ENCODE results near the gene VASN. TPM values are rescaled to one million over a fixed set of nuclear protein-coding genes. Genes with fewer than 3 reads are reported as not detected.
A peak's percentile ranks its signal among the peaks of the same experiment; 100 is the strongest.

VASN gene
- total RNA-seq, 1 donor from 2014 or later = 38.4 TPM

DNA sequence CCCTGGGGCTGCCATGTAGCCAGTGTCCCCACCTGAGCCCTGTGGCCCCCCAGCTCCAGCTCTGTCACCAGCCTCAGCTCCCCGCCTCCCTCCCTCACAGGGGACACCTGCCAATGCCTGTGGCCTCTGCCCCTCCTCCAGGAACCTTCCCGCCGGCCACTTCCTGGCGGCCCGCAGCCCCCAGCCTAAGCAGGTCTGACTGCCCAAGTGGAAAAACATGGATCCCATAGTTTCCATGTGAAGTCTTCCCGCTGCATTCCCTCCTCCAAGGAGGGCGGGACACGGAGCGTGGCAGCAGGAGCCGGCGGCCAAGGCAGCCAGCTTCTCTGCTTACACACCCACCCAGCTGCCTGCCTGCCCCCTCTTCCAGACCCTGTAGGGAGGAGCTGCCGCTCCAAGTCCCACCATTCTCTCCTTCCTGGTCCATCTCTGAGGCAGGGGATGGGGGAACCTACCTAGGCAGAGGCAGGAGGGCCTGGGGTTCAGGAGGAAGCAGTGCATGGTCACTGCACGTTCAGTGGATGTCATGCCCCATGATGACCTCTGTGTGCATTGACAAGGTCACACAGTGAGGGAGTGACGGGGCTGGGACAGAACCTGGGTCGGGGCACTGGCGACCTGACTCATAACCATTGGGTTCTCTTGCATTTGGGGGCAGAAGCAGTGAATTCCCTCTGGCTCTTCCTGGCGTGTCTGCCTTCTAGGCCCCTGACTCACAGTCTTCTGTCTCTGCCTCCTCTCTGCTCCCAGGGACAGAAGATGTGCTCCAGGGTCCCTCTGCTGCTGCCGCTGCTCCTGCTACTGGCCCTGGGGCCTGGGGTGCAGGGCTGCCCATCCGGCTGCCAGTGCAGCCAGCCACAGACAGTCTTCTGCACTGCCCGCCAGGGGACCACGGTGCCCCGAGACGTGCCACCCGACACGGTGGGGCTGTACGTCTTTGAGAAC is 8.7 kb downstream of the VASN start:
- ATAC-seq (no peak), DNase-seq (ENCODE audit: low spot score) (no peak)
- intact Hi-C loops (cut with DNase I) = no loop called here

DNA sequence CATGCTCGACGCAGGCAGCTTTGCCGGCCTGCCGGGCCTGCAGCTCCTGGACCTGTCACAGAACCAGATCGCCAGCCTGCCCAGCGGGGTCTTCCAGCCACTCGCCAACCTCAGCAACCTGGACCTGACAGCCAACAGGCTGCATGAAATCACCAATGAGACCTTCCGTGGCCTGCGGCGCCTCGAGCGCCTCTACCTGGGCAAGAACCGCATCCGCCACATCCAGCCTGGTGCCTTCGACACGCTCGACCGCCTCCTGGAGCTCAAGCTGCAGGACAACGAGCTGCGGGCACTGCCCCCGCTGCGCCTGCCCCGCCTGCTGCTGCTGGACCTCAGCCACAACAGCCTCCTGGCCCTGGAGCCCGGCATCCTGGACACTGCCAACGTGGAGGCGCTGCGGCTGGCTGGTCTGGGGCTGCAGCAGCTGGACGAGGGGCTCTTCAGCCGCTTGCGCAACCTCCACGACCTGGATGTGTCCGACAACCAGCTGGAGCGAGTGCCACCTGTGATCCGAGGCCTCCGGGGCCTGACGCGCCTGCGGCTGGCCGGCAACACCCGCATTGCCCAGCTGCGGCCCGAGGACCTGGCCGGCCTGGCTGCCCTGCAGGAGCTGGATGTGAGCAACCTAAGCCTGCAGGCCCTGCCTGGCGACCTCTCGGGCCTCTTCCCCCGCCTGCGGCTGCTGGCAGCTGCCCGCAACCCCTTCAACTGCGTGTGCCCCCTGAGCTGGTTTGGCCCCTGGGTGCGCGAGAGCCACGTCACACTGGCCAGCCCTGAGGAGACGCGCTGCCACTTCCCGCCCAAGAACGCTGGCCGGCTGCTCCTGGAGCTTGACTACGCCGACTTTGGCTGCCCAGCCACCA is 9.7 kb downstream of the VASN start:
- DNase-seq (ENCODE audit: low spot score) (no peak), ATAC-seq (no peak)
- intact Hi-C loops (cut with DNase I) = no loop called here

DNA sequence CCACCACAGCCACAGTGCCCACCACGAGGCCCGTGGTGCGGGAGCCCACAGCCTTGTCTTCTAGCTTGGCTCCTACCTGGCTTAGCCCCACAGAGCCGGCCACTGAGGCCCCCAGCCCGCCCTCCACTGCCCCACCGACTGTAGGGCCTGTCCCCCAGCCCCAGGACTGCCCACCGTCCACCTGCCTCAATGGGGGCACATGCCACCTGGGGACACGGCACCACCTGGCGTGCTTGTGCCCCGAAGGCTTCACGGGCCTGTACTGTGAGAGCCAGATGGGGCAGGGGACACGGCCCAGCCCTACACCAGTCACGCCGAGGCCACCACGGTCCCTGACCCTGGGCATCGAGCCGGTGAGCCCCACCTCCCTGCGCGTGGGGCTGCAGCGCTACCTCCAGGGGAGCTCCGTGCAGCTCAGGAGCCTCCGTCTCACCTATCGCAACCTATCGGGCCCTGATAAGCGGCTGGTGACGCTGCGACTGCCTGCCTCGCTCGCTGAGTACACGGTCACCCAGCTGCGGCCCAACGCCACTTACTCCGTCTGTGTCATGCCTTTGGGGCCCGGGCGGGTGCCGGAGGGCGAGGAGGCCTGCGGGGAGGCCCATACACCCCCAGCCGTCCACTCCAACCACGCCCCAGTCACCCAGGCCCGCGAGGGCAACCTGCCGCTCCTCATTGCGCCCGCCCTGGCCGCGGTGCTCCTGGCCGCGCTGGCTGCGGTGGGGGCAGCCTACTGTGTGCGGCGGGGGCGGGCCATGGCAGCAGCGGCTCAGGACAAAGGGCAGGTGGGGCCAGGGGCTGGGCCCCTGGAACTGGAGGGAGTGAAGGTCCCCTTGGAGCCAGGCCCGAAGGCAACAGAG is 10.5 kb downstream of the VASN start:
- ATAC-seq = no peak
- DNase-seq (ENCODE audit: low spot score) = no peak
- intact Hi-C loops (cut with DNase I) = no loop called here

DNA sequence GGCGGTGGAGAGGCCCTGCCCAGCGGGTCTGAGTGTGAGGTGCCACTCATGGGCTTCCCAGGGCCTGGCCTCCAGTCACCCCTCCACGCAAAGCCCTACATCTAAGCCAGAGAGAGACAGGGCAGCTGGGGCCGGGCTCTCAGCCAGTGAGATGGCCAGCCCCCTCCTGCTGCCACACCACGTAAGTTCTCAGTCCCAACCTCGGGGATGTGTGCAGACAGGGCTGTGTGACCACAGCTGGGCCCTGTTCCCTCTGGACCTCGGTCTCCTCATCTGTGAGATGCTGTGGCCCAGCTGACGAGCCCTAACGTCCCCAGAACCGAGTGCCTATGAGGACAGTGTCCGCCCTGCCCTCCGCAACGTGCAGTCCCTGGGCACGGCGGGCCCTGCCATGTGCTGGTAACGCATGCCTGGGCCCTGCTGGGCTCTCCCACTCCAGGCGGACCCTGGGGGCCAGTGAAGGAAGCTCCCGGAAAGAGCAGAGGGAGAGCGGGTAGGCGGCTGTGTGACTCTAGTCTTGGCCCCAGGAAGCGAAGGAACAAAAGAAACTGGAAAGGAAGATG is 11.2 kb downstream of the VASN start:
- ATAC-seq (no peak), DNase-seq (ENCODE audit: low spot score) (no peak)
- intact Hi-C loops (cut with DNase I) = no loop called here

DNA sequence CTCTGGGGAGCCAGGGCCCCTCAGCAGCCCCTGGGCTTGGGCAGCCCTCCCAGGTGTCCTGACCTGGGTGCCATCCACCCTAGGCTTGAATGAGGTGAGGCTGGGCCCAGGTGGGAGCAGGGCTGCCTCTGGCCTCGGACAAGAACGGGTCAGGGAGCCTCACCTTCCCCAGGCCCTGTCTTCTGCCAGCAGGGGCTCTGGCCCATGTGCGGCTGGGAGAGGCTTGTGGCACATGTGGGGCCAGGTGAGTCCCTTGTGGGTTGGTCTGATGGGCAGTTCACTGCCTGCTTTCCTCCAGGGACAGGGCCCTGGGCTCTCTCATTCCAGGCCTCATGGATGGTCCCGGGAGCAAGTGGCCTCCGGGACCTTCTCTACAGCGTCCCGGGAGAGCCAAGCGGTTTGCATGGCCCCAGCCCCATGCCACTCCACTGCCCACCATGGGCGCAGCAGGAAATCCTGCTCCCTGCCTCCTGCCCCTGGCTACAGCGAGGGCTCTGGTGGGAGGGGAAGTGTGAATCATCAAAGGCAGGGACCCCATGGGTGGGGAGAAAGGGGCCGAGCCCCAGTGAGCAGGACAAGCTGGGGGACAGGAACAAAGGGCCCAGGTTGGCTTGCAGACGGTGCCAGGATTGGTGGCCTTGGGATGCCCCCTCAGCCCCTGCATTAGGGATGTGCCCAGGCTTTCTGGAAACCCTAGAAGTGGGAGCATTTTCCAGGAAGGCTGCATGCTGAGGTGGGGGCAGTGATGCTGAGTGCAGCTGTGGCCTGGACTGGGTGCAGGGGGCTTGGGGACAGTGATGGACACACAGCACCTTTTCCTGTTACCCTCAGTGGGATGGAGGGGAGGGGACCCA is 12.2 kb downstream of the VASN start:
- ATAC-seq (no peak), DNase-seq (ENCODE audit: low spot score) (no peak)
- intact Hi-C loops (cut with DNase I) = no loop called here

DNA sequence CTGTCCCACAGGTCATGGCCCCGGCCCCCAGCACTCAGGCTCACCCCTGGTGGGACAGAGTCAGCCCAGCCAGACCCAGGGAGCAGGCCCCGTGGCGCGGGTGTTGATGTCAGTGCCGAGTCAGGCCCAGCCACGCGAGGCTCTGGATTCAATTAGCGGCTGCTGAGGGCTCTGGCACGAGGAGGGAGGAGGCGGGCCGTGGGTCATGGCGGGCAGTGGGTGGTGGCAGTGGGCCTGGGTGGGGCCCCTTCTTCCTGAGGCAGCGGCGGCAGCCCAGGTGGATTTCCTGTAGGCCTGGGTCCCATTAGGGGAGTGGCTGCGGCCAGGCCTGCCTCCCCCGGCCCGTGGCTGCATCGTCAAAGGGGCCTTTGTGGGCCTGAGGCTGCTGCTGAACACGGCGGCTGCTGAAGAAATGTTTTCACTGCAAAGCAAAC is 12.9 kb downstream of the VASN start:
- intact Hi-C loops (cut with DNase I) = no loop called here
- DNase-seq (ENCODE audit: low spot score) = peak; percentile 86
- ATAC-seq = peak; percentile 77

DNA sequence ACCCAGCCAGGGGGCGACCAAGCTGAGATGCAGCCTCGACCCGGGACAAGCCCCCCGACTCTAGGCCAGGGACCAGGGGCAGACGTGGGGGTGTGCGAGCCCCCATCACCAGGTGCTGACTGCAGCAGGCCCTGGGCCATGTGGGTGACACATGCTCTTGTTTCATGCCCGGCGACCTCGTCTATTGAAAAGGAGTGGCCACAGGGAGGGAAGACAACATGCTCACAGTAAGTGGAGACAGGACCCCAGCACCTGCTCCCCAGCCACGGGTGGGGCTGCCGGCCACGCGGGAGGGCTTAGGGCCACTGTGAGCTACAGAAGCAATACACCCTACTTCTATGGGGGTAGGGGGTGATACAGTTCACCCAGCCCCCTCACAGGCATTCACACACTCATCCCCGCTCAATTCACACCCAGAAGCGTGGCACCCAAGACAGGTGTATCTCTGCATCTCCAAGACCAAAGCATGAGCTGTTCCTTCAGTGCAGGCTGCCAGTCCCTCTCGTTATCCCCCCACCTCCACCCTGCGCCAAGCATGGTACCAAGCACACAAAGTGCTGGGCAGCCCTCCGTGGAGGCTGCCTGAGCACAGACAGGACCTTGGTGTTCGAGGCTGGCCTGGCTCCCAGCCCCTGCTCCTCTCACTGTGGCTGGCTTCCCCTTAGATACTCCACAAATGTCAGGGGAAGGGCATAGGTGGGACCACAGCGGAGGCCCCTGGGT is 13.6 kb downstream of the VASN start:
- DNase-seq (ENCODE audit: low spot score) (no peak), ATAC-seq (peak; percentile 1)
- intact Hi-C loops (cut with DNase I) = no loop called here

DNA sequence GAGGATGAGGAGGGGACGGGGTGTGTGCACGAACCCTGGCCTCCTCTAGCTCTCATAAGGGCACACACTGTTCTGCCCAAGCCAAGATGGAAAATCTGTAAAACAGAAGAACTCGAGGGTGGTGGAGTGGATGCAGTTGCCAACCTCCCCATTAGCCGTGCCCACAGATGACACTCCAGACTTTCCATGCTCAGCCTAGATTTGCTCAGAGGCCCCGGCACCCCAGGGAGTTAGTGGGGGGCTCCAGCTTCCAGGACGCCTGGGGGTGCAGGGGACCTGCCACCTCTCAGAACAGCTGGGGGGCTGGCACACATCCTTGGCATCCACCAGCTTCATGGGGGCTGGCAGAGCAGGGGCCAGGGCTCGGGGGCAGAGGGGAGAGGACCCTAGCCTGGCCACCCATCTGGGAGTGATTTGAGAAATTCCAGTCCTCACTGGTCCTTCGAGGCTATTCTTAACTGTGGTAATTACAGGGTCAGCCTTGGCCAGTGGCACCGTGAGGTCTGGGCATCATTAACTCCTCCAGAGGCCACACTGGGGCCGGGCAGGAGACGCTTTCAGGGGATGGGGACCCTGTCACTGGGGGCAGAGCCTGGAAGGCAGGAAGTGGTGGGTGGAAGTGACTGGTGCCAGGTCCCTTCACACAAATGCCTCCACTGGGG is 14.3 kb downstream of the VASN start:
- no peak for DNase-seq (ENCODE audit: low spot score)
- ATAC-seq = no peak
- intact Hi-C loops (cut with DNase I) = no loop called here

DNA sequence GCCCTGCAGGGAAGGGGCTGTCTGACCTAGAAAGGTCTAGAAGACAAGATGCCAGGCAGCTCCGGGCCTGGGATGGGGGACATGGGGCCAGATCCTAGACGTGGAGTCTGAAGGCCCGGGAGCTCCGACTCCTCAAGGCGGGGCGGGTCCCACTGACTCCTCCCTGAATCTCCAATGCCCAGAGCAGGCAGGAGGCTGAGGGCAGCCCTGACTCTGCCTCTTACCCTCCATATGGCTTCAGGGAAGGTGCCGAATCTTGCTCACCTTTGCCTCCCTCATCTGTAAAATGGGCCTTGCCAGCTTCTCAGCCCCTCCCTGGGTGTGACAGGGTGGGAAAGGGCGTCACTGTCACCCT is 14.8 kb downstream of the VASN start:
- DNase-seq (ENCODE audit: low spot score) (no peak), ATAC-seq (peak; percentile 6)
- intact Hi-C loops (cut with DNase I) = no loop called here

DNA sequence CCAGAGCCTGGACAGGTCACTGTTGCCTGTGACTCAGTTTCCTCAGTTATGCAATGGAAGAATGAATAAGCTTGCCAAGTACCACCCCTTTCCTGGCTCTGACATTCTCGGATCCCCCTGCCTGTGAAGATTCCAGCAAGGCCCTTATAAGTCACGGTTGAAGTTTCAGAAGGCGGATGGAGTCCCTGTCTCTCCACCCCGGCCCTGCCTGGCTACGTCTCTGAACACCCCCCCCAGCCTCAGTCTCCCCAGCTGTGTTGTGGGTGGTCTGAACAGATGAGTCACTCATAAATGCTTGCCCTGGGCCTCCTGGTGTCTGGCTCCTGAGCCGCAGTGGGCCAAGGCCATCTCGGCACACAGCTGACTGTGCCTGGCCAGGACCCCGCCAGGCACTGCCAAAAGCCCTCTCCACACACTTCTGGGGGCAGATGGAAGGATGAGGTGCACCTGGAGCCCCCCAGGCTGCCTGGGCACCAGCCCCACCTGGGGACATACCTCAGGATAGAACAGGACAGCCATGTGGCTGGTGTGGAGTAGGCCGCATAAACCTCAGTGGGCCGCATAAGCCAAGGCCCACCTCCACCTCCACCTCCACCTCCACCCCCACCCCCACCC is 15.4 kb downstream of the VASN start:
- ATAC-seq (no peak), DNase-seq (ENCODE audit: low spot score) (no peak)
- intact Hi-C loops (cut with DNase I) = no loop called here

DNA sequence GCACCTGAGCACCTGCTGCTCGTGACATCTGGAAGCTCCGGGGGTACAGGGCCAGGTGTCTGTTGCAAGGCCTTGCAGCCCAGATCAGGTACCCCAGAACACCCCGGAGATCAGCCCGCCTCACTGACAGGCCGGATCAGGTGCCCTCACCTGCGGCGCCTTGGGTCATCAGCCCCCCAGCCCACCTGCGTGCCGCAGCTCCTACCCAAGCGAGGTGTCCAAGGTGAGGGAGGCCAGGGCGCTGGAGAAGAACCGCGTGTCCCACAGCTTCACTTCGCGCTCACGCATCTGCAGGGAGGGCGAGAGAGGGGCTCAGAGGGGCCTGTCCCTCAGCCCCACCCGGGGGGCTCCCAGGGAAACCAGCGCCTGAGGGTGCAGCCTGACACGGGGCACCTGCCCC is 16.1 kb downstream of the VASN start:
- intact Hi-C loops (cut with DNase I) = no loop called here
- ATAC-seq (no peak), DNase-seq (ENCODE audit: low spot score) (no peak)

DNA sequence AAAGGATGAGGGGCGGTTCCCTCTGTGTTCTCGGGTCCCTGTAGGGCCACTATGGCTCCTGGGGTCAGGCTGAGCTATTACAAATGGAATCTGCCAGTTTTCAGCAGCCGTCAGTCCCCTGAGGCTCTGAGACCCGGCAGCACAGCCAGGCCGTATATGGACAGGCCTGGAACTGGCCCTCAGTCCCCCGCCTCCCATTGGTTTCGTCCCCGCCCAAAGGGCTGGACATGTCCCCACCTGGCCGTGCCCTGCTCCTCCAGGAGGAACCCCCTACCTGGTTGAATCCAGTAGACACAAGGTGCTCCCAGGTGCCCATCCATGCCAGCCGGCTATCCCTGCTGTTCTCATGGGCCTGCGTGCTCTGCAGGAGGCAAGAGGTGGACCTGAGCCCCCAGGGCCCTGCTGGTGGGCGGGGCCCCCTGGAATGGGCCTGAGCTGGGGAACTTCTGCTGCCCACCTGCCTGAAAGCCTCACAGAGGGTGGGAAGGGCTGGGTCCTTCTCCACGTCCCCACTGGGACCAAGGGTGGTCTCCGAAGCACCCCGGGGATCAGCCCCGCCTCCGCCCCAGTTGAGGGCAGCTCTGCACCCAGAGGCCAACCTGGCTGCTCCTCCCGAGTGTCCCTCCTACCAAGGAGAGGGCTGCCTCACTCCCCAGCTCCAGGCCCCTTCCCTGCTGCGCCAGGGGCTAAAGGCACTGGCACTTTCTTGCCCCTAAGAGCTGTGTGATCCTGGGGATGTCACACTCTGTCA is 16.8 kb downstream of the VASN start:
- intact Hi-C loops (cut with DNase I) = no loop called here
- DNase-seq (ENCODE audit: low spot score) (no peak), ATAC-seq (no peak)

DNA sequence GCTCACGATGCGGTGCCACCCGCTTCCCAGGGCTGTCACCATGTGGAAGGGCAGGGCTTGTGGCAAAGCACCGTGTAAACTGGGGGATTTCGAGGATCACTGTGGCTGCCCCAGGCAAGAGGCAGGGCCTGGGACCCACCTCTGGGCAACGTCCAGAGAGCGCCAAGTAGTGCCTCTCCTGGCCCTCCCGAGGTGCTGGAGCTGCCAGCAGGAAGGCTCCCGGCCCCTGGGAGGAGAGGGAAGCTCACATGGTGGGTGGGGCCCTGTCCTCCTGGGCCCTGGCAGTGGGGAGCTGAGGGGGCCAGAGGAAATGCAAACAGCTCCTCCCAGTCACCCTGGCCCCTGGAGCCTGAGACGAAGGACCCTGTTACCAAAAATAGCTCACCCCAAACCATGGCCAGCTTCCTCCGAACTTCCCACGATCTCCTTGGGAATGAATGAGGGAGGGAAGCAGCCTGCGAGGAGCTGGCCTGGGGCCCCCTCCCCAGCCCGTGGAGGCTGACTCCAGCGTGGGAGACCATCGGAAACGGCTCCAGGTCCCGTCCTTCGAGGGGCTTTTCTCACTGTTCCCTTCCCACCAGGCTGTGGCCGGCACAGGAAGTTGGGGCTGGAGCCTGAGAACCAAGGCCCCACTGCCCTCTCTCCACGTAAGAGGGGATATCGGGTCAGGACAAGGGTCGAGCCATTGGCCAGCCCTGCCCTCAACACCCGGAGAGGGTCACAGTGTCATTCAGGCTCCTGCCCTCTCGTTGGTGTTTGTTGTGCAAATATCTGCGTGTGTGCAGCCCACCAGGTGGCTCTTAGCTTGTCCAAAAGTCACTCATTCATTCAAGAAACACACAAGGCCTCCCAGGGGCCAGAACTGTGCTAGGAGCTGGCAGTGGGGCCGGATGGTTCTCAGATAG is 17.7 kb downstream of the VASN start:
- ATAC-seq (no peak), DNase-seq (ENCODE audit: low spot score) (no peak)
- intact Hi-C loops (cut with DNase I) = no loop called here

DNA sequence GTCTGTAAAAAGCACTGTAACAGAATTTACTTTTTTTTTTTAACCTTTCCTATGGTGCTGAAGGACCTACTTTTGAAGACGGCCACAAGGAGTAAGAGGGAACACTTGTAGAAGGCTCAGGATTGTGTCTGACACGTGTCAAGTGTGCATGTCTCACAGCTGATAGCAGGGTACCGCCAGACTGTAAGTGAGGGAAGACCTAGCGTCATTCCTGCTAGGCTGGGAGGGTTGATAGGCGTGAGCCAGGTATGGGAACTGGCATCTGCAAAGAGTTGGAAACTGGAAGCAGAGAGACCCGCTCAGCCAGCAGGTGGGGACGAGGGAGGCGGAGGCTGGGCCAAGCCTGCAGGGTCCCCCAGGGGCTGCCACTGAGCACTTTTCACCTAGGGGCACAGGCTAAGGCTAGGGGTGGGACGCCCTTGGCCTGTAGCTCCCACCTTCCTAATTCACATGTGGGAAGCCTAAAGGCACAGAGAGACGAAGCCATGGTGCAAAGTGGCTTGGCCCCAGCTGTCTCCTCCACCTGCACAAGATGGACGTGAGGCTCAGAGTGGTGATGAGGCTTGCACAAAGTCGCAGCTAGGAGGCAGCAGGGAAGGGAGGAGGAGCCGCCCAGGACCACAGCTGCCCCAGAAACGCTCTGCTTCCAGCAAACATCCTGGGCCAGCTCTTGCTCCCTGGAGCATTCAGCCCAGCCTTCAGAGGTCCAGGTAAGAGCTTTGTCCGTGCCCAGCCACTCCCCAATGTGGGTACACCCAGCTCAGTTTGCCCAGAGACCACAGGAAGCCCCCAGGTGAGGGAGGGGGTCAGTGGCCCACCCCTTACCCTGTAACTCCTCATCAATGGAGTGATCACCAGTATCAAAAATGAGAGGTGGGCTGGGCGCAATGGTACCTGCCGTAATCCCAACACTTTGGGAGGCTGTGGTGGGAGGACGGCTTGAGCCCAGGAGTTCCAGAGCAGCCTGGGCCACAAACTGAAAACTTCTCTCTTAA is 18.9 kb downstream of the VASN start:
- DNase-seq (ENCODE audit: low spot score) = no peak
- intact Hi-C loops (cut with DNase I) = no loop called here
- no peak for ATAC-seq

Data from sciatic nerve (tissue), 2 donors.